ENCODE results near the gene IFNLR1.

IFNLR1 gene

DNA sequence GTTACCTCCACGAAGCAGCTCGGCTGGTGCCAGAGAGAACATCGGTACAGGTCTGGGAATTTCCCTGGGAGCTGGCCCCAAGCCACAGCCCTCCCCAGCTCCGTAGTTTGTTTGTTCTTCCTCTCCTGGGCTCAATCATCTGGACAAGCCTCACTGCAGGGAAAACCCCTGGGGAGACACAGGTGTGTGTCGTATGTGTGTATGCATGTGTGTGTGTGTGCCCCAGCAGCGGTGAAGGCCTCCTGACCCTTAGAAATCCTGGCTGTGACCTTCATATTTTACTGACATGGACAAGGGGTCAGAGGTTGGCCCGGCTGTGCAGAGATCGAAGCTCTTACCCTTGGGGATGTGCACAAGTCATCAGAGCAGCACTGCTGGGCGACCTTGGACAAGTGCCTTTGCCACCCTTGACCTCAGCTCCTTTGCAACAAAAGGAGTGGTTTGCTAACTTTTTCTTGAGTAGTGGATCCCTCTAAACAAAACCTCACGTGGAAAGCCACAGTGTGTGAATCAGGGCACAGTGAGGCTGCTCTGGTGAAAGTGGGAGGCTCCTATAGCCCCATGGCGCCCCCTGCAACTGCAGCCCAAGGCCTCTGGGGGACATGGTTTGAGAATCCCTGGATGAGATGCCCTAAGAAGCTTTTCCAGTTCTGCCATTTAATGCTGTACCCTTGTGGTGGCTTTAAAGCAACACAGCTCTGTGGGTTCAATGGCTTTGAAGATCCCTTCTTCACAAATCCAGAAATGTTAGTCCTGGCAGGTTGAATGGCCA is 31.9 kb downstream of the IFNLR1 start:
- Mint-ChIP-seq H3K9me3 (no peaks in the 10 kb centered on the region), H3K36me3 (ENCODE audit: low read depth) (no peaks in the 10 kb centered on the region), H3K27me3 (ENCODE audit: low read depth, poor library complexity) (peaks cover 2% of the 10 kb centered on the region), H3K4me3 (no peak overlapping the region), H3K4me1 (peaks cover 37% of the 10 kb centered on the region), H3K27ac (no peak overlapping the region)
- no peak for DNase-seq
- TF ChIP-seq, protein P1, sequence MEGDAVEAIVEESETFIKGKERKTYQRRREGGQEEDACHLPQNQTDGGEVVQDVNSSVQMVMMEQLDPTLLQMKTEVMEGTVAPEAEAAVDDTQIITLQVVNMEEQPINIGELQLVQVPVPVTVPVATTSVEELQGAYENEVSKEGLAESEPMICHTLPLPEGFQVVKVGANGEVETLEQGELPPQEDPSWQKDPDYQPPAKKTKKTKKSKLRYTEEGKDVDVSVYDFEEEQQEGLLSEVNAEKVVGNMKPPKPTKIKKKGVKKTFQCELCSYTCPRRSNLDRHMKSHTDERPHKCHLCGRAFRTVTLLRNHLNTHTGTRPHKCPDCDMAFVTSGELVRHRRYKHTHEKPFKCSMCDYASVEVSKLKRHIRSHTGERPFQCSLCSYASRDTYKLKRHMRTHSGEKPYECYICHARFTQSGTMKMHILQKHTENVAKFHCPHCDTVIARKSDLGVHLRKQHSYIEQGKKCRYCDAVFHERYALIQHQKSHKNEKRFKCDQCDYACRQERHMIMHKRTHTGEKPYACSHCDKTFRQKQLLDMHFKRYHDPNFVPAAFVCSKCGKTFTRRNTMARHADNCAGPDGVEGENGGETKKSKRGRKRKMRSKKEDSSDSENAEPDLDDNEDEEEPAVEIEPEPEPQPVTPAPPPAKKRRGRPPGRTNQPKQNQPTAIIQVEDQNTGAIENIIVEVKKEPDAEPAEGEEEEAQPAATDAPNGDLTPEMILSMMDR (IDR thresholded peaks at IDR 0.05): peak; percentile 20

DNA sequence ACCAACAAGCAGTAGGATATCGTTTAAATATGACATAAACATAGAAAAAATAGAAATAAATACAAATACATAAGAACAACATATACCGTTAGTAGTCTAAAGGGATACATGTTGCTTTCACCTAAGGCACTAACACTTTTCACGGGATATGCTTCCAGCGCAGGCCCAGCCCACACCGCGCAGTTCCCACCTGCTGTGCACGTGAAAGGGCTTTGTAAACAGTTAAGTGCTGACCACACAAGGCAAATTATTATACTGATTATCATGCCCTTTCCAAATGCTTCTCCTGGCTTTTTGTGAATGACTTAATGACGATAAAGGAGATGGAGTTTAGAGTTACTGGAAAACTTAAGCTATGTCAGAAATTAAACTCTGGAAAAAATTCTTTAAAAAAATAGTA is 32.9 kb downstream of the IFNLR1 start:
- H3K4me1 Mint-ChIP-seq: peaks cover 41% of the 10 kb centered on the region

DNA sequence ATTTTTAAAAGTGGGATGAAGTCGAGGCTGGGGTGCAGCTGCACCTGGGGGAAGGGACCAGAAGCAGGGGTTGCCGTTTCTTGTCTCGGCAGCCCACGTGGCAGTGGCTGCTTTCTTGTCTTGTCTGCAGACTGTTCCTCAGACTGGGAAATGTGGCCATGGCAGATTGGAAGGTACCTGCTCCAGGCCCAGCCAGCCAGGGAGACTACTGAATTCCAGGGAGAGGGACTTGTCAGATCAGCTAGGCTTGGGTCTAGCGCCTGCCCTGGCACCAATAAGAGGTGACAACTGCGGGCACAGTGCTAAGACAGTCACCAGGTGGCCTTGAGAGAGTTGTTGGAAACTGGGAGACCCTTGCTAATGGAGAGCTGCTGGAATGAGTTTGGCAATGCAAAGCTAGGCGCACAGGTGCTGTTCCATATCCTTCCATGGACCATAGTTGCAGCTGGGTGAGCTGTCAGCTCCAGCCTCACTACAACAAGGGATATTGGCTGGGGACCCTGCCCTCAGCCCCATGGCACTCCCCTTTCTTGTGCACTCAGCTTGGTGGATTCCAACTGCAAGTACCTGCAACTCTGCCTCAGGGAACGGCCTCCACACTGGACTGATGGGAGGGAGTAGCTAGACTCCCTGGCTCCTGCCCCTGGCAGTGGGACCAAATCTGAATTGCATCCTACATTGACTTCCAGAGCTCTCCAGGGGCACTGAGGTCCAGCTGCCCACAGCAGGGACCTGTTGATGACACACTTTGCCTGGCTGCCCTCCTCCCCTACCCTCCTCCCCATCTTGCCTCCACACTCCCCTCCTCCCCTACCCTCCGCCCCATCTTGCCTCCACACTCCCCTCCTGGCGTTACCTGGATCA is 34.2 kb downstream of the IFNLR1 start:
- Mint-ChIP-seq H3K9me3 (no peaks in the 10 kb centered on the region), H3K36me3 (ENCODE audit: low read depth) (no peaks in the 10 kb centered on the region), H3K27ac (no peak overlapping the region), H3K4me1 (peaks cover 46% of the 10 kb centered on the region), H3K4me3 (no peak overlapping the region), H3K27me3 (ENCODE audit: low read depth, poor library complexity) (peaks cover 14% of the 10 kb centered on the region)
- DNase-seq: no peak
- TF ChIP-seq, protein P1 (IDR thresholded peaks at IDR 0.05): no peak

More for the DNA sequence above, 32.9 kb downstream of the IFNLR1 start:
- no peaks in the 10 kb centered on the region for H3K9me3 Mint-ChIP-seq
- no peak overlapping the region for H3K4me3 Mint-ChIP-seq
- TF ChIP-seq, protein P1 (IDR thresholded peaks at IDR 0.05): no peak
- H3K27ac Mint-ChIP-seq: no peak overlapping the region
- DNase-seq: no peak
- no peaks in the 10 kb centered on the region for H3K36me3 Mint-ChIP-seq (ENCODE audit: low read depth)
- H3K27me3 Mint-ChIP-seq (ENCODE audit: low read depth, poor library complexity): peaks cover 11% of the 10 kb centered on the region

DNA sequence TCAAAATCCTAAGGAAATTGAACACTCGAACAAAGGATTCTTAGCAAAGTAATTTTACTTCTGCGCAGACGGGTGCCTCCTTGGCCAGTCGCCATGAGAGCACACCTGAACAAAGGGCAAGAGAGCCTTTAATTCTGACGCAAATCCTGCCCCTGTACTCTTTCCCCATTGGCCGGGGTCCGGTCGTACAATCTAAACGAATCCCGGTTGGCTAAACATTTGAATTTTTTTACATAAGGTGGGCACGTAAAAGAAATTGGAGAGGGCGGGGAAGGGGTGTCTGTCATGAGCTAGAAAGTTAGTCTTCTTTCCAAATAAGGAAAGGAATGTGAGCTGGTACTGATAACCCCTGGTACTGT is 35.9 kb downstream of the IFNLR1 start:
- peaks cover 58% of the 10 kb centered on the region for H3K4me1 Mint-ChIP-seq
- peak; percentile 44 for DNase-seq
- peak overlapping the region; percentile 73 for H3K4me3 Mint-ChIP-seq
- peak overlapping the region; percentile 97 for H3K27ac Mint-ChIP-seq
- no peaks in the 10 kb centered on the region for H3K9me3 Mint-ChIP-seq
- H3K27me3 Mint-ChIP-seq (ENCODE audit: low read depth, poor library complexity): peaks cover 18% of the 10 kb centered on the region
- TF ChIP-seq, protein P1 (IDR thresholded peaks at IDR 0.05): no peak
- H3K36me3 Mint-ChIP-seq (ENCODE audit: low read depth): no peaks in the 10 kb centered on the region

DNA sequence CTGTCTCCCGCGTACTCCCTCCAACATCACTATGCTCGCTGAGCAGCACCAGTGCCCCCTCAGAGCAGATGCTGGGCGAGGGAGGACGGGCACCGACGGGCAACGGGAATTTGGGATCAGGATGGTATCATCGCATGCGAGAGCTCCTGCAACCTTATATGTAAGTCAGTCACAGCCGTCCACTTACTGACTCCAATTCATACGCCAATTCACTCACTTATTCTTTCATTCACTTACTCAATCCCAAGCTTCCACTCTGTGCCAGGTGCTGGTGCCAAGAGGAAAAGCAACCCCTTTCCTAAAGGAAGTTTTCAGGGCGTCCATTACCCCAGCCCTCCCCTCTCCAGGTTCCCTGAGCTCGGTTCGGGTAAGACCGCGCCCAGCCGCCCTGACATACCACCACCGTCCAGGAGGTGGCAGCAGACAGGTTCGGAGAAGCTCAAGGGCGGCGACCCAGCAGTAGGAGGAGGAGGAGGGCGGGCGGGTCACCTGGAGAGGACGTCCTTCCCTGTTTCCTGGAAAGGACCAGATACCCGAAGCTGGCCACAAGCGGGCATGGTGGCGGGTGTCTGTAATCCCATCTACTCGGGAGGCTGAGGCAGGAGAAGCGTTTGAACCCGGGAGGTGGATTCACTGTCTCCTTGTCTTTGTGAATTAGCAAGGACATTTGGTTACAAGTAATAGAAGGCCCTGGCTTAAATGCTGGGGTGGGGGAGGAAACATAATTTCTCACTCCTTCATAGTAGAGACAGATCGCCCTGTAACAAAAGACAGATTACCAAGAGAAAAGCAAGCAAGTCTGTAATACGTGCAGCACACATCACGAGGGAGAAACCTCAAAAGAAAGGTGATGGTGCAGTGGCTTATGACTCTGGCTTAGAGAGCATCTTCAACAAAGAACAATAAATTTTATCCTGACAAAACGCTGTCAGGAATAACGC is 36.6 kb downstream of the IFNLR1 start:
- DNase-seq: peak; percentile 95
- Mint-ChIP-seq H3K4me1 (peaks cover 58% of the 10 kb centered on the region), H3K27me3 (ENCODE audit: low read depth, poor library complexity) (peaks cover 18% of the 10 kb centered on the region), H3K9me3 (no peaks in the 10 kb centered on the region), H3K4me3 (peak overlapping the region; percentile 73), H3K27ac (peak overlapping the region; percentile 97), H3K36me3 (ENCODE audit: low read depth) (no peaks in the 10 kb centered on the region)
- TF ChIP-seq, protein P1 (IDR thresholded peaks at IDR 0.05): peak; percentile 69
